Tongue (tissue), 2 donors: Measurements from ENCODE around the gene SNCG. TPM values are rescaled to one million over a fixed set of nuclear protein-coding genes. Genes with fewer than 3 reads are reported as not detected.
"Not testable (repeated sequence)": the region's sequence is repeated elsewhere in the genome, so short reads cannot be mapped to it uniquely, and the experiment has no call there.

ENCODE experiments used
- DNase-seq: peaks from one replicate; pipeline ENCODE4 v3.0.0-alpha.2; 2015
- total RNA-seq: library from RNA; depleted of rRNA; stranded (reverse); fragments of >200 nt; gene quantifications from one replicate; pipeline ENCODE4 v1.2.3, GENCODE V29; 2014

SNCG gene
- total RNA-seq, 1 donor from 2014 or later = 1.6 TPM

GRCh38 chr10:86945361-86946212 is 12.8 kb upstream of the SNCG start:
- DNase-seq = peak; percentile 16

- DNase-seq = peak; percentile 65
Measured at GRCh38 chr10:86946213-86947155, 11.9 kb upstream of the SNCG start.

GRCh38 chr10:86947806-86948205 is 10.6 kb upstream of the SNCG start:
- not testable (repeated sequence) for DNase-seq

GRCh38 chr10:86950349-86950748 is 8.1 kb upstream of the SNCG start:
- DNase-seq = no peak

- DNase-seq = no peak
Measured at GRCh38 chr10:86951184-86951761, 7.1 kb upstream of the SNCG start.

GRCh38 chr10:86952106-86952505 is 6.3 kb upstream of the SNCG start:
- DNase-seq = no peak

- not testable (repeated sequence) for DNase-seq
Measured at GRCh38 chr10:86952697-86953096, 5.7 kb upstream of the SNCG start.

- DNase-seq = peak; percentile 69
Measured at GRCh38 chr10:86953747-86954680, 4.4 kb upstream of the SNCG start.

- no peak for DNase-seq
Measured at GRCh38 chr10:86954681-86955500, 3.5 kb upstream of the SNCG start.

GRCh38 chr10:86955501-86956194 is 2.8 kb upstream of the SNCG start:
- no peak for DNase-seq

GRCh38 chr10:86956195-86956847 is 2.1 kb upstream of the SNCG start:
- DNase-seq = no peak

GRCh38 chr10:86956848-86957448 is 1.5 kb upstream of the SNCG start:
- no peak for DNase-seq

- no peak for DNase-seq
Measured at GRCh38 chr10:86957471-86958115, 806 bp upstream of the SNCG start, which contains the start of gene MMRN2. Gene MMRN2, minus strand, starts transcription at chr10:86957615. Its CDS starts 74 bp downstream, at chr10:86957541.

GRCh38 chr10:86958901-86959736 is 720 bp downstream of the SNCG start:
- DNase-seq = no peak

- no peak for DNase-seq
Measured at GRCh38 chr10:86959737-86960002, 1.3 kb downstream of the SNCG start.

GRCh38 chr10:86960003-86960862 is 1.8 kb downstream of the SNCG start:
- DNase-seq = peak; percentile 62
